Gastrocnemius medialis (tissue), 4 donors: ENCODE data around the gene STK4. TPM values are rescaled to one million over a fixed set of nuclear protein-coding genes. Genes with fewer than 3 reads are reported as not detected.

ENCODE experiments used
- ATAC-seq, 2 donors: fragments of 150-250 bp; one replicate each; pipeline ENCODE4 v1.9.1; 2016
- DNase-seq, 2 donors: peaks; one replicate each; pipeline ENCODE4 v3.0.0-alpha.2; 2019
- H3K27ac ChIP-seq, 4 donors: fragments of 200-600 bp; sonication (generic); 1 replicate in 1 of 4; 2 replicates in 3 of 4; pipeline ENCODE4 v1.5.1; 2016 to 2018; ENCODE audit warnings: mild to moderate bottlenecking in 2 of 4, moderate library complexity in 1 of 4
- H3K27me3 ChIP-seq, 3 donors: fragments of 200-600 bp; sonication (generic) in 2 of 3; 1 replicate in 1 of 3; 2 replicates in 2 of 3; pipeline versions ENCODE4 v1.5.1 to v1.6.0; 2016 to 2019; ENCODE audit warnings: mild to moderate bottlenecking in 1 of 3, moderate library complexity in 1 of 3
- H3K36me3 ChIP-seq, 2 donors: fragments of 200-600 bp; sonication (generic) in 1 of 2; one replicate each; pipeline ENCODE4 v1.5.1; 2017 to 2018
- H3K4me1 ChIP-seq, 2 donors: fragments of 200-600 bp; sonication (generic) in 1 of 2; one replicate each; pipeline ENCODE4 v1.5.1; 2016 to 2017; ENCODE audit warnings: mild to moderate bottlenecking in 2 of 2
- H3K4me3 ChIP-seq, 4 donors: fragments of 200-600 bp; sonication (generic) in 3 of 4; 1 replicate in 1 of 4; 2 replicates in 3 of 4; pipeline ENCODE4 v1.5.1; 2016 to 2019; ENCODE audit warnings: mild to moderate bottlenecking in 2 of 4
- H3K9me3 ChIP-seq, 3 donors: fragments of 200-600 bp; sonication (generic) in 2 of 3; 1 replicate in 1 of 3; 2 replicates in 2 of 3; pipeline ENCODE4 v1.5.1; 2016 to 2019
- CTCF ChIP-seq, 5 experiments: fragments of 450-650 bp in 3 of 5; fragments of 200-600 bp in 2 of 5; sonication (generic) in 2 of 5; IDR thresholded peaks in 4 of 5; conservative IDR thresholded peaks in 1 of 5; 1 replicate in 4 of 5; 2 replicates in 1 of 5; pipeline ENCODE4 v1.5.1; 2016 to 2019; ENCODE audit warnings: antibody characterized with exemption in 5 of 5, mild to moderate bottlenecking in 3 of 5, moderate library complexity in 3 of 5
- POLR2A ChIP-seq, 2 donors: fragments of 450-650 bp; IDR thresholded peaks; one replicate each; pipeline ENCODE4 v1.6.1; 2017; ENCODE audit warnings: antibody characterized with exemption in 2 of 2, mild to moderate bottlenecking in 2 of 2, moderate library complexity in 2 of 2
- in situ Hi-C, 4 donors: fragments of 200-750 bp; cut with MboI; loops; one replicate each; pipeline versions ENCODE4 v1.15.0 to v1.8.0; 2017; ENCODE audit warnings: low sequenced_read_pairs in 4 of 4
- intact Hi-C: fragments of 100-400 bp; cut with DNase I; formaldehyde crosslinking; loops from one replicate; pipeline ENCODE4 v1.15.1; 2023; ENCODE audit warnings: low total_unique reads
- total RNA-seq, 4 donors: library from RNA; depleted of rRNA; stranded (reverse); fragments of >200 nt; gene quantifications; one replicate each; pipeline versions ENCODE4 v1.1.0 to v1.2.3, GENCODE V29; 2016

The STK4 gene
- total RNA-seq, 4 donors from 2014 or later: 4.5 to 6.4 (median 5.5) TPM

- DNase-seq: no peak
- Histone ChIP-seq H3K9me3 (no peaks in the 10 kb centered on the region), H3K27me3 (no peaks in the 10 kb centered on the region), H3K36me3 (peaks cover 0 to 54% of the 10 kb centered on the region in 2 donors), H3K27ac (no peak overlapping the region), H3K4me1 (no peaks in the 10 kb centered on the region), H3K4me3 (no peak overlapping the region)
- in situ Hi-C loops: no loop called here
- intact Hi-C loops: no loop called here
- TF ChIP-seq POLR2A (IDR thresholded peaks at IDR 0.05) (no peak), CTCF (IDR thresholded peaks at IDR 0.05 in 4 of 5, conservative IDR thresholded peaks at IDR 0.05 in 1 of 5) (no peak)
- ATAC-seq: no peak
Observed at GRCh38 chr20:45077559-45077958, 111.2 kb downstream of the STK4 start.

DNA sequence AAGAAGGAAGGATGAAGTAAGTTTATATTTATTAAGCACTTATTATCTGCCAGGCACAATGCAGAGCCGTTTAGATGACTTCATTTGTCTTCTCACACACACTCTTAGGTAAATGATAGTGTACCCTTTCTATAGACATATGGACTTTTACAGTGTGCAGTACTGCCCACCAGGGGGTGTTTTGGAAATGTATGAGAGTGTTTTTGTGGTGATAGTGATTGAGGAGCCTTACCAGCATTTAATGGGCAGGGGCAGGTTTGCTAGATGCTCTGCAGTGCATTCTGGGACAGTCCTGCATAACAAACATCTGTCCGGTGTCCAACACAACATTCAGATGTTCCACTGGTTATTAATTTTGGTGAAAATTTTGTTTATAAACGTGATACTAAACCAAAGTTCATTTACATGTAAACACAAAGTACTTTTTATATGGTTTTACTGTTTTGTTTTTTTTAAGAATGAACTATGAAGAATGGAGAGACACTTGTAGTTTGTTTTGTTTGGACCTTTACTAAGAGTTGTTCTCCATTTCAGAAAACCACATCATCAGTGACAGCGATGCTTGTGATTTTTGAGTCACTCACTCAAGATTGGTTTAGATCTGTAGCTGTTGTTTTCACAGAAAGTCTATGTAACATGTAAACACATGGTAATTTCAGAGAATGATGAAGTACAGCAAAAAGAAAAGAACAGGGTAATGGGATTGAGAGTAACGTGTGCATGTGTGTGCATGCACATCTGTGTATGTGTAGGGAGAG is 114.7 kb downstream of the STK4 start:
- DNase-seq (no peak), ATAC-seq (no peak)
- Histone ChIP-seq H3K4me1 (no peaks in the 10 kb centered on the region), H3K4me3 (no peak overlapping the region), H3K36me3 (peaks cover 0 to 39% of the 10 kb centered on the region in 2 donors), H3K27me3 (no peaks in the 10 kb centered on the region), H3K9me3 (no peaks in the 10 kb centered on the region), H3K27ac (no peak overlapping the region)
- TF ChIP-seq CTCF (IDR thresholded peaks at IDR 0.05 in 4 of 5, conservative IDR thresholded peaks at IDR 0.05 in 1 of 5) (peak in 1 of 5 experiments; percentile 13), POLR2A (IDR thresholded peaks at IDR 0.05) (no peak)
- in situ Hi-C loops (no loop called here), intact Hi-C loops (no loop called here)

GRCh38 chr20:45082468-45082867 is 116.2 kb downstream of the STK4 start:
- DNase-seq (no peak), ATAC-seq (no peak)
- peaks cover 0 to 31% of the 10 kb centered on the region in 2 donors for H3K36me3 ChIP-seq
- no peak for TF ChIP-seq POLR2A (IDR thresholded peaks at IDR 0.05)
- no peak for TF ChIP-seq CTCF (IDR thresholded peaks at IDR 0.05 in 4 of 5, conservative IDR thresholded peaks at IDR 0.05 in 1 of 5)
- intact Hi-C loops (no loop called here), in situ Hi-C loops (no loop called here)
- no peaks in the 10 kb centered on the region for H3K4me1 ChIP-seq
- no peak overlapping the region for H3K27ac ChIP-seq
- H3K9me3 ChIP-seq: no peaks in the 10 kb centered on the region
- no peaks in the 10 kb centered on the region for H3K27me3 ChIP-seq
- H3K4me3 ChIP-seq: no peak overlapping the region

DNA sequence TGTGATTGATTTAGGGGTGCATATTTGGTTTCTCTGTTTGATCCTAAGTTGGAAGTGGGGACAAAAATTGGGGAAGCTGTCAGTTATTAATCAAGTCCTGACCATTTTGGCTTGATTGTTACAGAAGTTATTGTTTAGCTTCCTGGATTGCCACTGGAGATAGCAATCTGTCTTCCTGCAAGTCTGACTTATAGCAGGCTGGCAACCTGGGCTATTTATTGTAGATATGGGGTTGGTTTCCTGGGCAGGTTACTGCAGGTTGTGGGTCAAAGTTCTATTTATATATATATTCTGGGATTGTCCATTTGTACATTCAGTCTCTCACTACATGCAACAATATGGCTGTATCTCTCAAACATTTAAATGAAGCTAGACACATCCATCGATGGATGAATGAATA is 116.8 kb downstream of the STK4 start:
- intact Hi-C loops (no loop called here), in situ Hi-C loops (no loop called here)
- DNase-seq (no peak), ATAC-seq (no peak)
- no peak overlapping the region for H3K27ac ChIP-seq
- H3K9me3 ChIP-seq: no peaks in the 10 kb centered on the region
- peaks cover 0 to 31% of the 10 kb centered on the region in 2 donors for H3K36me3 ChIP-seq
- H3K4me3 ChIP-seq: no peak overlapping the region
- no peaks in the 10 kb centered on the region for H3K4me1 ChIP-seq
- TF ChIP-seq POLR2A (IDR thresholded peaks at IDR 0.05): no peak
- TF ChIP-seq CTCF (IDR thresholded peaks at IDR 0.05 in 4 of 5, conservative IDR thresholded peaks at IDR 0.05 in 1 of 5): no peak
- H3K27me3 ChIP-seq: no peaks in the 10 kb centered on the region
